ENCODE measurements around the gene SLF2.
"Not testable (repeated sequence)": the region's sequence is repeated elsewhere in the genome, so short reads cannot be mapped to it uniquely, and the experiment has no call there.

Gene SLF2

GRCh38 chr10:100878291-100878910 lies 34.4 kb upstream of the SLF2 start:
- DNase-seq, result no peak

- no peak for DNase-seq
Measured at GRCh38 chr10:100879741-100880360, 32.9 kb upstream of the SLF2 start.

- DNase-seq, result no peak
Measured at GRCh38 chr10:100881556-100882213, 31.1 kb upstream of the SLF2 start.

DNA sequence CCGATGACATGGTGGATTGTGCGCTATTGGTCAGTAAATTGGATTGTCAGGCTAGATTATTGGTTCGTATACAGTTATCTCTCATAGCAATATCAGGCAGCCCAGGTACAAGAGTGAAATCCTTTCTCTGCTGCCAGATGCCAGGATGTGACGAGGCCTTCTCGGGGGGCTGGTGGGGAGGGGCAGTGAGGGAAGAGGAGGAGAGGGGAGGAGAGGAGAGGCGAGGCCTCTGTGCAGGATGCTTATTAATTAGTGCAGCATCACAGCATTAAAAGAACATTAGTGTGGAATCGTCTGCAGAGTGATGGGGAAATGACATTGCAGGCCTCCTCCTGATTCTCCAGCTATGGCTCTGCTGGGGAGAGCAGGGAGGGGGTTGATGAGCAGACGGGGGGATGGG lies 30.5 kb upstream of the SLF2 start:
- DNase-seq, result no peak

- no peak for DNase-seq
Measured at GRCh38 chr10:100882671-100883311, 30.0 kb upstream of the SLF2 start.

- no peak for DNase-seq
Measured at GRCh38 chr10:100883312-100883821, 29.4 kb upstream of the SLF2 start.

- not testable (repeated sequence) for DNase-seq
Measured at GRCh38 chr10:100885611-100886010, 27.2 kb upstream of the SLF2 start.

GRCh38 chr10:100886091-100886490 lies 26.7 kb upstream of the SLF2 start:
- DNase-seq, result no peak

DNA sequence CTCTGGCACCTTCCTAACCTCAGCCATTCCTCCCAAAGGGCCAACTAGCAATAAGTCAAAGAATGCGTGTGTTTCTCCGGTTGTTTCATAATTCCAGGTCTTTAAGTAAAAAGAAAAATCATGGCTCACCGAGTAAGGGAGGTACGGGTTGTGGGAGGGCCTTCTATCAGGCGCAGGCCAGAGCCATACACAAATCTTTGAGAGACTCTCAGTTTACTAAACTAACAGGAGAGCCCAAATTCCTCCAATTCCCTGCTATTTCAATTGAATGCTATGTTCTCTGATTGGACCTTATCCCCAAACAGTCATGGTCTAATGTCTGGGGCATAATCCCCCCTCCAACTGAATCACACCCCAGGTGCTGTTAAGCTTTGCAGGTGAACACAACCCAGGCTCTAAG lies 26.2 kb upstream of the SLF2 start:
- no peak for DNase-seq

GRCh38 chr10:100886963-100887362 lies 25.8 kb upstream of the SLF2 start:
- no peak for DNase-seq

GRCh38 chr10:100887761-100888296 lies 24.9 kb upstream of the SLF2 start:
- DNase-seq, result no peak

DNA sequence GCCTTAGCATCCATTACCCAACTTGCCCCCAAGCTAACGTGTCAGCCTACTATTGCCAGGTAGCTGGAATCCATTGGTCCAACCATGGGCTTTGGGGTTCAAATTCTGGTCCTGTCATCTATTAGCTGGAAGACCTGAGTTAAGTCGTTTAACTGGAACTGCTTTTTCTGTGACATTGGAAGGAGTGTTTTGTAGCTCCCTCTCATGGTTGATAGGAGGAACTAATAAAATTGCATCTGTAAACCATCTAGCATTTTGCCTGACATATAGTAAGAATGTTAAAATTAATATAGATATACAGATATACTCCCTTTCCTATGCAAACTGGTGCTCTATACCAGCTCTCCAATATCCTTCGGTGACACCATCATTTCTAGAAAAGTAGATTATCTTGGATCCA lies 23.8 kb upstream of the SLF2 start:
- no peak for DNase-seq

DNA sequence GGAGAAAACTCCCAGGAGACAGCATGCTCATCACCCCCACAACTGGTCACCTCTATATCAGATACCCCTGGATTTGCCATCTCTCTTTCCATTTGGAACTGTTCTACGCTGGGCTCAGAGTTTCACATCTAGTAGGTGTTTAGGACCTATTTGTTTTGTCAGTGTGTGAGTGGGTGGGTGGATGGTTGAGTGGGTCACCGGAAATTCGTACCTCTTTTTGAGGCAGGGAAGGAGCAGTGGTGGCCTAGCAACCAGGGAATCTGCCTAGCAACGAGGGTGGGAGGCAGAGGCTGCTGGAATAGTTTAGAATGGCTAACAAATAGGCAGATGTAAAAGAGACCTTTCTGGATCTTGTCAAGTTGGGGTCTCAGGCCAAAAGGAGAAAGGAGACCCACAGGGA lies 23.2 kb upstream of the SLF2 start:
- peak; percentile 16 for DNase-seq

- DNase-seq, result no peak
Measured at GRCh38 chr10:100890141-100890672, 22.6 kb upstream of the SLF2 start.

- DNase-seq, result peak; percentile 3
Measured at GRCh38 chr10:100890673-100891317, 22.0 kb upstream of the SLF2 start.

GRCh38 chr10:100894033-100894432 lies 18.7 kb upstream of the SLF2 start:
- DNase-seq, result no peak

GRCh38 chr10:100894589-100895294 lies 18.0 kb upstream of the SLF2 start:
- no peak for DNase-seq

GRCh38 chr10:100895346-100895745 lies 17.4 kb upstream of the SLF2 start:
- no peak for DNase-seq

GRCh38 chr10:100895896-100896295 lies 16.9 kb upstream of the SLF2 start:
- no peak for DNase-seq

DNA sequence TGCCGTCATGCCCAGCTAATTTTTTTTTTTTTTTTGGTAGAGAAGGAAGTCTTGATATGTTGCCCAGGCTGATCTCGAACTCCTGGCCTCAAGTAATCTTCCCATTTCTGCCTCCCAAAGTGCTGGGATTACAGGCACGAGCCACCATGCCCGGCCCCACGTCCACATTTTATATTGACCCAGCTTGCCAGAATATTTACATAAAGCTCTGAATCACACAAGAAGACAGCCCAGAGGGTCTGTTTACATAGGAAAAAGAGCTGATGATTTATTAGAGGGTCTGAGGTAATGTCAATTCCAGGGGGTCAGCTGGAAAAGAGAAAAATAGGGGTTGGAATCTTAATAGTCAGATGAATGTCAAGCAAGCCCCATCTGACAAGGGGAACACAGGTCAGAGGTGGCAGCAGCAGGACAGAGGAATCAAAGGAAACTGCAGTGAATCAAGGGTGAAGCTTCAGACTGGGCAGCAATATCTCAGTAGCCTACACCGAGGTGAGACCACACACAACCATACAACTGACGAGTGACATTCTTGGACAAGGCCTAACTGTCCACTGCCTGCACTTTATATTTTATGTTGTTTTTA lies 15.8 kb upstream of the SLF2 start:
- no peak for DNase-seq

GRCh38 chr10:100897976-100898375 lies 14.8 kb upstream of the SLF2 start:
- DNase-seq, result no peak

GRCh38 chr10:100899171-100899570 lies 13.6 kb upstream of the SLF2 start:
- DNase-seq, result no peak
